Measurements from ENCODE around the gene HIGD1A.
A peak's percentile ranks its signal among the peaks of the same experiment; 100 is the strongest.

Gene HIGD1A

DNA sequence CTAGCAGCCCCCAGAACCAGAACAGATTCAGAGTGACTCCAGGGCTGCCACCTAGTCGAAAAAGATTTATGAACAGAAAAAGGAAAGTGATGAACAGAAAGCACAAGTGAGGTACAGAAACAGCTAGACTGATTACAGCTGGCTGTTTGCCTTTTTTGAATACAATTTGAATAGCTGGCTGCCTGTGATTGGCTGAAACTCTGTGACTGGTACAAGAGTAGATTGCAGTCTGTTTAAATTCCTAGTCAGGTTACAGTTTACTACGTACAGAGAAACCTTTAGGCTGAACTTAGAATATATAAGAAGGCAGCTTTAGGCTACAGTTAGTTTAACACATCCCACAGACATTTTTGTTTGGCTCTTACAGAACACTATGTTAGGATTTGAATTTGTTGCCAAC lies 41.3 kb downstream of the HIGD1A start:
- TF ChIP-seq ZFX (IDR thresholded peaks at IDR 0.05) (no peak), CTCF (conservative IDR thresholded peaks at IDR 0.05) (no peak)
- H3K27ac ChIP-seq: no peak overlapping the region

GRCh38 chr3:42762046-42762724 lies 42.1 kb downstream of the HIGD1A start:
- H3K27ac ChIP-seq: no peak overlapping the region
- TF ChIP-seq ZFX (IDR thresholded peaks at IDR 0.05) (no peak), CTCF (conservative IDR thresholded peaks at IDR 0.05) (no peak)

DNA sequence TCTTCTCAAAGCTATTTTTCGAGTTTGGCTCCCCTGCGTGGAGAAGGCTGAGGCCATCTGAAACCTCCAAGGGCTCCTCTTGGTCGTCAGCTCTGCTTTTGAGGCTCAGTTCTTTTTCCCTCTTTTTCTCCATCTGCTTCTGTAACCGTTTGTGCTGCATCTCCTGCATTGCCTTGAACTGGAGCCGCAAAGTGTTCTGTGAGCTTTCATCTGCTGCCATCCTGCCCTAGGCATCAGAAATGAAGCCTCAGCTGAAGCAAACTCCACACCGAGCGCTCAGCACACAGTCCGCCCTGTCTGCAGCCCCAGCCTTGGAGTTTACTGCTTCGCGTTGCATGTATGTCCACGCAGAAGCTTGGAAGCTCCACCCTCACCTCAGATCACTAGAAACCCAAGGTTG lies 46.2 kb downstream of the HIGD1A start:
- no peak for TF ChIP-seq CTCF (conservative IDR thresholded peaks at IDR 0.05)
- no peak for TF ChIP-seq ZFX (IDR thresholded peaks at IDR 0.05)
- H3K27ac ChIP-seq: no peak overlapping the region

DNA sequence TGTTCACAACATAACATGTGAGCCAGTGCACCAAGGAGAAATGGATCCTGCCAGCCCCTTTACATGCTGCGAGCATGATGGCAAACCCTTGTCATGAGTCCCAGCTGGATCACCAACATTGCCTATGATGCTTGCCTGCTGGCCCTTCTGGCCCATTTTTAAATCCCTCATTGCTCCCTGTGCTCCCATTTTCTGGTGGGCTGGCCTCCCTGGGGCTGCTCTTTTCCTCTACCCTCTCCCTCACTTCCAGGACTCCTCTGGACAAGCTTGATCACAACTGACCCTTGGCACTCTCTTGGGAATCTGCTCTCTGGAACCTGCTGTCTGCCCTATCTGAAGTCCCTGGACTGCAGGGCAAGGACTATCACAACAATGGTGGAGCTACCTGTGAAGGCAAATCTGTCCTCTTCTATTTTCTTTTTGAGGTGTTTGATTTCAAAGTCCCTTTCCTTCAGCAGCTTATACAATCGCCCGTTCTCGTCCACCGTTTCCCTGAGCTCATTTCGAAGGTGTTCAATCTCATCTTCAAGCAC lies 47.5 kb downstream of the HIGD1A start:
- TF ChIP-seq ZFX (IDR thresholded peaks at IDR 0.05) (no peak), CTCF (conservative IDR thresholded peaks at IDR 0.05) (no peak)
- H3K27ac ChIP-seq: no peak overlapping the region

- TF ChIP-seq CTCF (conservative IDR thresholded peaks at IDR 0.05) (peak; percentile 37), ZFX (IDR thresholded peaks at IDR 0.05) (no peak)
- H3K27ac ChIP-seq: no peak overlapping the region
Measured at GRCh38 chr3:42755681-42756578, 48.4 kb downstream of the HIGD1A start.

DNA sequence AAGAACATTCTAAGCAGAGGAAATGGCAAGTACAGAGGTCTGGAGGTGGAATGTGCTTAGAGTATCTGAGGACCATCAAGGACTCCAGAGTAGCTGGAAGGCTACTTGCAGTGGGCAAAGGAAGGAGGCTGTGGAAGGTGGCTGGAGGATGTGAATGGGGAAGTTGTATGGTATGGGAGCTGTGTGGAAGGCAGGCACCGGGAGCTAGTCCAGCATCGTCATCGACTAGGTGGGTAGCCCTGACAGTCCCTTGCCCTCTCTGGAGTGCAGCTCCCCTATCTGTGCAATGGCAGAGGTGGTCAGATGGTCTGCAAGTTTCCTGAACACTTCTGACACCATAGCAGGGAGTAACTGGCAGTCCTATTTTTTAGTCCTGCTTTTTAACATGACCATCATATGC lies 50.5 kb downstream of the HIGD1A start:
- TF ChIP-seq ZFX (IDR thresholded peaks at IDR 0.05) (no peak), CTCF (conservative IDR thresholded peaks at IDR 0.05) (no peak)
- H3K27ac ChIP-seq: no peak overlapping the region

GRCh38 chr3:42752961-42753360 lies 51.3 kb downstream of the HIGD1A start:
- TF ChIP-seq CTCF (conservative IDR thresholded peaks at IDR 0.05): no peak
- TF ChIP-seq ZFX (IDR thresholded peaks at IDR 0.05): no peak
- no peak overlapping the region for H3K27ac ChIP-seq

Data from C4-2B (cell line).